HepG2 (cell line): ENCODE data around the gene ITGB1. TPM values are rescaled to one million over a fixed set of nuclear protein-coding genes. Genes with fewer than 3 reads are reported as not detected.

ENCODE experiments used
- ATF7 ChIP-seq, 2 experiments: fragments of 450-650 bp in 1 of 2; sonication (generic) in 1 of 2; formaldehyde crosslinking in 1 of 2; IDR thresholded peaks; 2 replicates each; pipeline versions ENCODE4 v1.4.0 to v1.6.1; 2016 to 2020; ENCODE audit warnings: antibody characterized with exemption in 1 of 2, mild to moderate bottlenecking in 1 of 2, missing genetic modification reagents in 1 of 2
- ATF7-NPFF ChIP-seq: sonication (generic); formaldehyde crosslinking; IDR thresholded peaks from 2 replicates; pipeline ENCODE4 v1.8.1; 2023; ENCODE audit warnings: mild to moderate bottlenecking, low read depth, missing genetic modification reagents, moderate library complexity
- CEBPG ChIP-seq: IDR thresholded peaks from 2 replicates; pipeline ENCODE4 v1.6.1; 2016
- CSRNP2 ChIP-seq: sonication (generic); formaldehyde crosslinking; conservative IDR thresholded peaks from 2 replicates; pipeline ENCODE4 v1.8.0; 2022; ENCODE audit warnings: low read depth, missing genetic modification reagents
- EED ChIP-seq: sonication (generic); formaldehyde crosslinking; IDR thresholded peaks from 2 replicates; pipeline ENCODE4 v1.5.0; 2020; ENCODE audit warnings: mild to moderate bottlenecking, missing genetic modification reagents
- ELK4 ChIP-seq: sonication (generic); formaldehyde crosslinking; IDR thresholded peaks from 2 replicates; pipeline ENCODE4 v1.9.0; 2021; ENCODE audit warnings: missing genetic modification reagents, borderline replicate concordance
- FOSL1 ChIP-seq: sonication (generic); formaldehyde crosslinking; IDR thresholded peaks from 2 replicates; pipeline ENCODE4 v1.9.0; 2021; ENCODE audit warnings: missing genetic modification reagents, borderline replicate concordance
- FOXJ3 ChIP-seq: sonication (generic); formaldehyde crosslinking; IDR thresholded peaks from 2 replicates; pipeline ENCODE4 v1.4.0; 2020; ENCODE audit warnings: missing genetic modification reagents, mild to moderate bottlenecking, borderline replicate concordance
- KLF15 ChIP-seq: sonication (generic); formaldehyde crosslinking; IDR thresholded peaks from 2 replicates; pipeline ENCODE4 v1.8.1; 2023; ENCODE audit warnings: borderline replicate concordance, mild to moderate bottlenecking, inconsistent platforms, missing genetic modification reagents, mixed read lengths
- MIER3 ChIP-seq: IDR thresholded peaks from 2 replicates; pipeline ENCODE4 v1.6.1; 2016; ENCODE audit warnings: missing compliant biosample characterization, borderline replicate concordance
- MTA3 ChIP-seq: sonication (generic); formaldehyde crosslinking; IDR thresholded peaks from 2 replicates; pipeline ENCODE4 v1.4.0; 2020; ENCODE audit warnings: missing genetic modification reagents
- NRL ChIP-seq: sonication (generic); formaldehyde crosslinking; IDR thresholded peaks from 2 replicates; pipeline ENCODE4 v1.5.0; 2020; ENCODE audit warnings: missing genetic modification reagents, mild to moderate bottlenecking, moderate library complexity, borderline replicate concordance
- PHB2 ChIP-seq: fragments of 450-650 bp; IDR thresholded peaks from 2 replicates; pipeline ENCODE4 v1.6.1; 2018; ENCODE audit not compliant: partially characterized antibody
- REPIN1 ChIP-seq: sonication (generic); formaldehyde crosslinking; IDR thresholded peaks from 2 replicates; pipeline ENCODE4 v1.8.0; 2022; ENCODE audit warnings: missing genetic modification reagents, low read depth, mild to moderate bottlenecking, borderline replicate concordance
- SALL1 ChIP-seq: sonication (generic); formaldehyde crosslinking; IDR thresholded peaks from 2 replicates; pipeline ENCODE4 v1.8.0; 2022; ENCODE audit warnings: mild to moderate bottlenecking, missing genetic modification reagents
- SNAI1 ChIP-seq: sonication (generic); formaldehyde crosslinking; IDR thresholded peaks from 2 replicates; pipeline ENCODE4 v1.5.0; 2020; ENCODE audit warnings: mild to moderate bottlenecking, missing genetic modification reagents, borderline replicate concordance
- STAT5B ChIP-seq: sonication (generic); formaldehyde crosslinking; IDR thresholded peaks from 2 replicates; pipeline ENCODE4 v1.4.0; 2020; ENCODE audit warnings: missing genetic modification reagents
- TBX3 ChIP-seq: fragments of 450-650 bp; IDR thresholded peaks from 2 replicates; pipeline ENCODE4 v1.6.1; 2017; ENCODE audit warnings: antibody characterized with exemption, mild to moderate bottlenecking, inconsistent platforms, borderline replicate concordance
- TP53 ChIP-seq: sonication (generic); formaldehyde crosslinking; conservative IDR thresholded peaks from 2 replicates; pipeline ENCODE4 v1.4.0; 2020; ENCODE audit warnings: missing genetic modification reagents
- TRIM22 ChIP-seq: fragments of 450-650 bp; IDR thresholded peaks from 2 replicates; pipeline ENCODE4 v1.6.1; 2017
- XBP1 ChIP-seq: sonication (generic); formaldehyde crosslinking; IDR thresholded peaks from 2 replicates; pipeline ENCODE4 v1.5.0; 2020; ENCODE audit warnings: missing genetic modification reagents
- ZNF101 ChIP-seq: sonication (generic); formaldehyde crosslinking; IDR thresholded peaks from 2 replicates; pipeline ENCODE4 v1.4.0; 2020; ENCODE audit warnings: mild to moderate bottlenecking, low read depth, missing genetic modification reagents, borderline replicate concordance
- ZNF580 ChIP-seq: IDR thresholded peaks from 2 replicates; pipeline ENCODE4 v1.6.1; 2016; ENCODE audit warnings: low read depth, borderline replicate concordance
- ZNF780A ChIP-seq: sonication (generic); formaldehyde crosslinking; IDR thresholded peaks from 2 replicates; pipeline ENCODE4 v1.8.0; 2022; ENCODE audit warnings: mild to moderate bottlenecking, missing genetic modification reagents, moderate library complexity
- ZNF841 ChIP-seq: sonication (generic); formaldehyde crosslinking; IDR thresholded peaks from 2 replicates; pipeline ENCODE4 v1.8.1; 2023; ENCODE audit warnings: missing genetic modification reagents, borderline replicate concordance
- ZSCAN21 ChIP-seq: sonication (generic); formaldehyde crosslinking; IDR thresholded peaks from 2 replicates; pipeline ENCODE4 v1.8.0; 2022; ENCODE audit warnings: mild to moderate bottlenecking, missing genetic modification reagents, moderate library complexity, borderline replicate concordance
- polyA plus RNA-seq, 8 experiments: library from polyadenylated mRNA; depleted of rRNA in 3 of 8; stranded (reverse) in 7 of 8; unstranded in 1 of 8; fragments of >200 nt; fragmentation: Illumina TruSeq in 4 of 8; extraction: Trizol in 4 of 8; gene quantifications; 2 replicates each; pipeline versions ENCODE4 v1.2.1 to v1.2.3, GENCODE V29; 2011 to 2016; ENCODE audit warnings: low read depth in 4 of 8, missing spikeins in 1 of 8, mixed read lengths in 1 of 8; ENCODE audit not compliant: insufficient read depth in 1 of 8
- total RNA-seq, 5 experiments: library from RNA; depleted of rRNA; stranded (reverse); fragments of >200 nt; fragmentation: Illumina TruSeq; extraction: Trizol; gene quantifications; 2 replicates each; pipeline ENCODE4 v1.2.3, GENCODE V29; 2016; ENCODE audit warnings: low read depth in 1 of 5

The ITGB1 gene
- total and polyA plus RNA-seq, 2 of the 13 experiments (the other 11 are each of a cell fraction or from before 2014, with no cell fraction given): 190 to 204 TPM

GRCh38 chr10:32958085-32959005 is at the start of gene ITGB1 (continued):
- peak; percentile 68; the same call in 1 of the 2 replicates for TF ChIP-seq NRL (CRISPR knock-in tag)
- peak; percentile 70; the same call in 1 of the 2 replicates for TF ChIP-seq ZNF580 (CRISPR knock-in tag)
- no peak for TF ChIP-seq PHB2
- TF ChIP-seq ELK4: 0 out of 2 replicates have a peak, but pooled peaks have one; percentile 46
- TF ChIP-seq ZSCAN21 (CRISPR knock-in tag): peak; percentile 87
- no peak for TF ChIP-seq ATF7 (IDR thresholded peaks at IDR 0.05)
- TF ChIP-seq ATF7 (CRISPR knock-in tag; IDR thresholded peaks at IDR 0.05): no peak
- TF ChIP-seq ZNF101 (CRISPR knock-in tag): no peak
- no peak for TF ChIP-seq ZNF841
- TF ChIP-seq ZNF780A (CRISPR knock-in tag): no peak
- peak; percentile 82 for TF ChIP-seq EED (CRISPR knock-in tag)
- no peak for TF ChIP-seq SNAI1 (CRISPR knock-in tag)
- TF ChIP-seq KLF15 (CRISPR knock-in tag): 0 out of 2 replicates have a peak, but pooled peaks have one; percentile 29
- no peak for TF ChIP-seq TRIM22
- TF ChIP-seq SALL1: peak; percentile 89
- TF ChIP-seq REPIN1 (CRISPR knock-in tag): peak; percentile 92
- no peak for TF ChIP-seq FOSL1
- peak; percentile 80; the same call in 1 of the 2 replicates for TF ChIP-seq MIER3 (CRISPR knock-in tag)
- no peak for TF ChIP-seq CSRNP2
- 0 out of 2 replicates have a peak, but pooled peaks have one; percentile 4 for TF ChIP-seq CEBPG (CRISPR knock-in tag)
- TF ChIP-seq ATF7-NPFF (CRISPR knock-in tag): no peak; the same call in none of the 2 replicates
- TF ChIP-seq XBP1: no peak
- TF ChIP-seq FOXJ3 (CRISPR knock-in tag): no peak
- TF ChIP-seq MTA3 (CRISPR knock-in tag): no peak
- no peak for TF ChIP-seq STAT5B
- TF ChIP-seq TP53: no peak
- no peak for TF ChIP-seq TBX3
